GM12891 (cell line): ENCODE results near the gene ABCG1.

Experiments
- DNase-seq: peaks from one replicate; pipeline ENCODE4 v3.0.0; 2011; ENCODE audit warnings: low spot score; ENCODE audit not compliant: insufficient read length
- FAIRE-seq: peaks from 2 replicates; lab custom pipeline; 2011; peaks lifted over from hg19 to GRCh38; lab: Jason Lieb, UNC
- PAX5 ChIP-seq: IDR thresholded peaks from 2 replicates; pipeline ENCODE4 v1.6.1; 2011; ENCODE audit warnings: low read length, moderate library complexity, mild to moderate bottlenecking; ENCODE audit not compliant: insufficient read depth, severe bottlenecking
- POLR2A ChIP-seq: IDR thresholded peaks from 2 replicates; pipeline ENCODE4 v1.6.1; 2011; ENCODE audit warnings: low read depth, low read length, control low read depth
- POLR2AphosphoS5 ChIP-seq: IDR thresholded peaks from 2 replicates; pipeline ENCODE4 v1.6.1; 2011; ENCODE audit warnings: low read depth, low read length, control low read depth
- POU2F2 ChIP-seq: IDR thresholded peaks from 2 replicates; pipeline ENCODE4 v1.6.1; 2011; ENCODE audit warnings: low read depth, mild to moderate bottlenecking, control low read depth, low read length, moderate library complexity
- SPI1 ChIP-seq: IDR thresholded peaks from 2 replicates; pipeline ENCODE4 v1.6.1; 2011; ENCODE audit warnings: low read depth, low read length, control low read depth
- TAF1 ChIP-seq: IDR thresholded peaks from 2 replicates; pipeline ENCODE4 v1.6.1; 2011; ENCODE audit warnings: low read depth, low read length, control low read depth

ABCG1 gene

GRCh38 chr21:42343556-42343955 is 124.6 kb downstream of the ABCG1 start:
- no peak for DNase-seq
- FAIRE-seq: no peak
- TF ChIP-seq TAF1 (no peak), POLR2A (no peak), POU2F2 (no peak), POLR2AphosphoS5 (no peak), PAX5 (no peak), SPI1 (no peak)

DNA sequence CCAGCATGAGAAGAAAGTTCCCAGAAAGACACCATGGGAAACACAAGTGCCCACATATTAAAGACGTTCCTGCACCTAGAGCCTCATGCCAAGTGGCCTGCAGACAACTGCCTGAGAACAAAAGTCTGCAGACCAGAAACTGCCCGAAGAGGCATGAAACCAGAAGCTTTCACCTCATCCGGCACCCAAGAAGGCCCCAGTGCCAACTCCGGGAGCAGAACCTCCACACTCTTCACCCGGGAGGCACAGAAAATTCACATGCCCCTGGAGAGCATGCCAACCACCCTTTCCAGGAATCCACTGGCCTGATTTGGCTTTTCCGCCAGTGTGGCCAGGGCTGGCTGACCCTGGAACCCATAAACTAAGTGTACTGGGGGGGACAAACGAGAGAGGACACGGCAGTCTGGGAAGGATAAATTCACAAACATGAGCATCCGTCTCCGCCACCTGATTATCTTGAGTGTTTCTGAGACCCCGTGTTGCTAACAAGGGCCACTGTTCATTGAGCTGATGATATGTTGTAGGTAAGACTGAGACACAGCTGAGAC is 125.1 kb downstream of the ABCG1 start:
- no peak for DNase-seq
- TF ChIP-seq POLR2AphosphoS5 (no peak), PAX5 (no peak)
- FAIRE-seq: no peak

GRCh38 chr21:42344631-42345030 is 125.7 kb downstream of the ABCG1 start:
- DNase-seq: no peak
- TF ChIP-seq PAX5: no peak
- TF ChIP-seq POLR2AphosphoS5: no peak
- no peak for TF ChIP-seq POU2F2
- no peak for TF ChIP-seq TAF1
- TF ChIP-seq SPI1: no peak
- TF ChIP-seq POLR2A: no peak
- no peak for FAIRE-seq

- TF ChIP-seq POLR2A (no peak), POU2F2 (no peak), SPI1 (no peak), TAF1 (no peak)
- DNase-seq (no peak), FAIRE-seq (no peak)
Measured at GRCh38 chr21:42346441-42346840, 127.5 kb downstream of the ABCG1 start.
